ENCODE data around the gene CDX1.

The CDX1 gene

GRCh38 chr5:150153957-150154617 lies 12.5 kb upstream of the CDX1 start:
- TF ChIP-seq CTCF (conservative IDR thresholded peaks at IDR 0.05; ENCODE audit: low read depth, low read length) = peak; percentile 17
- H3K4me3 ChIP-seq (ENCODE audit: low read length) = peak overlapping the region; percentile 79
- peak; percentile 86 for DNase-seq (ENCODE audit: low read depth)

- DNase-seq (ENCODE audit: low read depth) = peak; percentile 84
- TF ChIP-seq CTCF (conservative IDR thresholded peaks at IDR 0.05; ENCODE audit: low read depth, low read length) = peak; percentile 25
- H3K4me3 ChIP-seq (ENCODE audit: low read length) = peak overlapping the region; percentile 79
Measured at GRCh38 chr5:150154618-150155128, 11.9 kb upstream of the CDX1 start.

GRCh38 chr5:150155258-150156026 lies 11.1 kb upstream of the CDX1 start, which contains the start of gene PDGFRB:
TSS of gene PDGFRB (minus strand) at chr5:150155845. CDS start at chr5:150137047, 18,798 bp downstream.
- peak within 1 kb of the TSS; percentile 79 for H3K4me3 ChIP-seq (ENCODE audit: low read length)
- TF ChIP-seq CTCF (conservative IDR thresholded peaks at IDR 0.05; ENCODE audit: low read depth, low read length) = no peak
- DNase-seq (ENCODE audit: low read depth) = peak; percentile 65

- TF ChIP-seq CTCF (conservative IDR thresholded peaks at IDR 0.05; ENCODE audit: low read depth, low read length) = no peak
- DNase-seq (ENCODE audit: low read depth) = no peak
- peak overlapping the region; percentile 79 for H3K4me3 ChIP-seq (ENCODE audit: low read length)
Measured at GRCh38 chr5:150156027-150156368, 10.6 kb upstream of the CDX1 start.

GRCh38 chr5:150156540-150156939 lies 10.0 kb upstream of the CDX1 start:
- H3K4me3 ChIP-seq (ENCODE audit: low read length) = no peak overlapping the region
- DNase-seq (ENCODE audit: low read depth) = no peak
- no peak for TF ChIP-seq CTCF (conservative IDR thresholded peaks at IDR 0.05; ENCODE audit: low read depth, low read length)

GRCh38 chr5:150157168-150157567 lies 9.4 kb upstream of the CDX1 start:
- TF ChIP-seq CTCF (conservative IDR thresholded peaks at IDR 0.05; ENCODE audit: low read depth, low read length) = no peak
- DNase-seq (ENCODE audit: low read depth) = no peak

More at GRCh38 chr5:150157168-150157567, 9.4 kb upstream of the CDX1 start:
- H3K4me3 ChIP-seq (ENCODE audit: low read length) = no peak overlapping the region
